ENCODE data around the gene NUDT4.
"Not testable (repeated sequence)": the region's sequence is repeated elsewhere in the genome, so short reads cannot be mapped to it uniquely, and the experiment has no call there.

NUDT4 gene

DNA sequence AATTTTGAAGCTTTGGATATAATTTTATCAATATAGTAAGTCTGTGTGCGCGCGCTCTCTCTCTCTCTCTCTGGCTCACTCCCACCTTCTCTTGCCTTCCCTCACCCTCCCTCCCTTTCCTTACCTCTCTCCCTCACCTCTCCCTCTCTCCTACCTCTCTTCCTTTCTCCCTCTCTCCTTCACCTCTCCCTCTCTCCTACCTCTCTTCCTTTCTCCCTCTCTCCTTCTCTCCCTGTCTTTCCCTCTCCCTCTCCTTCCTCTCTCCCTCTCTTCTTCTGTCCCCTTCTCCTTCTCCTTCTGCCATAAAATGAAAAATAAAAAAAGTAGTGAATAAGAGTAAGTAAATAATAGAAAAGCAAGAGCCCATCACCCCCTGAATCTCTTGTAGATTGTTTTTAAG is 9.0 kb upstream of the NUDT4 start:
- no peak for DNase-seq

GRCh38 chr12:93369505-93369904 is 8.2 kb upstream of the NUDT4 start:
- no peak for DNase-seq

DNA sequence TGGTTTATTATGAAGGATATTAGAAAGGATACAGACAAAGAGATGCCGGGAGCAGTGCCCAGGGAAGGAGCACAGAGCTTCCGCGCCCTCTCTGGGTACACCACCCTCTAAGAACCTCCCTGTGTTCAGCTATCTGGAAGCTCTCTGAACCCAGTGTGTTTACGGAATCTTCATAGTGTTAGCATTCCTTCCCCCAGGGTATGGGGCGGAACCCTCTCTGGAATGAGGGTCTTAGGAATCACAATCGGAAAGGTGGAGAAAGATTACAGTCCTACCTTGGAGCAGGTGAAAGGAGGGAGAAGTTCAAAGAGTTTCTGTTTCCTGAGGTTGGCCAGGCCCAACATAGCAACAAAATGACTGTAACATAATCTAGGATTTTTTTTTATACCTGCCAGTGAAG is 6.8 kb upstream of the NUDT4 start:
- no peak for DNase-seq

DNA sequence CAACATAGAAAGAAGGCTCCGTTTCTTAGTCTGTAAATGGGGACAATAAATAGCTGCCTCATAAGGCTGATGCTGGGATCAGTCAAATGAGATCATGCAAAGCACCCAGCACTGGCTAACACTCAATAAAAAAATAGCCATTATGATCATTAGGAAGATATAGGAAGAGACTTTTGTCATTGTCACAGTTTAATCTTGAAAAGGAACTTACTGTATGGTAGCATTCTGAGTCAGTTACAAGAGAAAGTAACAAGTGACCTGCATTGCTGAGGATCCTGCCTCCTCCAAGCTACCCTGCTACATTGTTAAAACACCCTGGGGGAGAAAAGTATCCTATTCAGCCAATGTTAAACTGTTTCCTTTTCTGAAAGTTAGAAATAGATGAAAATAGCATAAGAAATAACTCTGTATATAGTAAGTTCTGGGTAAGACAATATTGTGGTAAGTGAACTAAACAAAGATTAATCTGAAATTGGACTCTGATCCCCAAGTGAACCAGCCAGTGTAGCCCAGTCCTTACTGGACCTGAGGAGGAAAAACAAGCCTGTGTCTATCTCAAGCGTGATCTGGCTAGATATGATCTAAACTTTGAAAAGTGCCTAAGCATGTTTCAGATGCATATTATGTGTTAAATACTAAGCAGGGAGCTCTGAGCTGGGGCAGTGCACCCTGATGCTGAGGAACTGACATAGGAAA is 3.6 kb upstream of the NUDT4 start:
- DNase-seq: no peak

- DNase-seq: no peak
Observed at GRCh38 chr12:93375906-93376305, 1.8 kb upstream of the NUDT4 start.

GRCh38 chr12:93376436-93377251 is 1.1 kb upstream of the NUDT4 start:
- DNase-seq: no peak

DNA sequence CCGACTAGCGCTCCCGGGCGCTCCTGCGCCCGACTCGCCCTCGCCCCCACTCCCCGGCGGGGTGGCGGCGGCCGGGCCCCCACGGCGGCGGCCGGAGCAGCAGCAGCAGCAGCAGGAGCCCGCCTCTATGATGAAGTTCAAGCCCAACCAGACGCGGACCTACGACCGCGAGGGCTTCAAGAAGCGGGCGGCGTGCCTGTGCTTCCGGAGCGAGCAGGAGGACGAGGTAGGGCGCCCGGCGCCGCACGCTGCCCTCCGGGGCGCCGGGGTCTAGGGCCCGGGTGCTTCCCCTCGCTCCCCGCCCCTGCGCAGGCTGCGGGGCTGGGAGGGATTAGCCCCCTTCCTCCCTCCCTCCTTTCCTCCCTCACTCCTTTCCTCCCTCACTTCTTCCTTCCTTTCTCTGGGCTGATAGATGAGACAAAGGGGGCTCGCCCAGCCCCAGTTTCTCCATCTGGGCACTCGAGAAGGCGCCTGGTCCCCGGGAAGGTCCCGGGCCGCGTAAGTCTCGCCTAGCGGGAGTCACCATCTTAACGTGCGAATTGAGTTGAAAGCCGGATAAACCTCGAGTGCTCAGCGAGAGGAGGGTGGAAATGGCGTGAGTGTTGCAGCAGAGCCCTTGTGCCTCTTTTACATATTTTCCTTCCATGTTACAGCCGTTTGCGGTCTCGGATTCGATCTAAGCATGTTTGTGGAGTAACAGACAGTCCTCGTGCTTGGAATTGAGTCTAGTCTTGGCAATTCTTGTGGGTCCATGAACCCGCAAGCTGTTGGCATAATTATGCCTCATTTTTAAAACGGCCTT is 672 bp downstream of the NUDT4 start:
- DNase-seq: peak; percentile 33 to 51

DNA sequence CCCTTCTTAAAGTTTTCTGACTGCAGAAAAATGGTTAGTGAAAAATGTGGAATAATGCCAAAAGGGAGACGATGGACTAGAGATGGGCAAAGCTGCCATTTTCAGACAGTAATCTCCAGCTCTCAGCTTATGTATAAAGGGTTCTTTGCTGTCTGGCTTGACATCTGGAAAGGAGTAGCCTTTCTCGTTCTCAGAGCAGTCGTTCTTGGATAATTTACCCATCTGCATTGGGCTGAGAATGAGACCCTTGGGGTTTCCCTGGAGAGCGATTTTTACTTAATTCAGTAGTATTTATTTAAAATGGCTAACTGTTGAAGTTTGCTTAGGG is 1.2 kb downstream of the NUDT4 start:
- no peak for DNase-seq

- no peak for DNase-seq
Observed at GRCh38 chr12:93379326-93379980, 1.7 kb downstream of the NUDT4 start.

DNA sequence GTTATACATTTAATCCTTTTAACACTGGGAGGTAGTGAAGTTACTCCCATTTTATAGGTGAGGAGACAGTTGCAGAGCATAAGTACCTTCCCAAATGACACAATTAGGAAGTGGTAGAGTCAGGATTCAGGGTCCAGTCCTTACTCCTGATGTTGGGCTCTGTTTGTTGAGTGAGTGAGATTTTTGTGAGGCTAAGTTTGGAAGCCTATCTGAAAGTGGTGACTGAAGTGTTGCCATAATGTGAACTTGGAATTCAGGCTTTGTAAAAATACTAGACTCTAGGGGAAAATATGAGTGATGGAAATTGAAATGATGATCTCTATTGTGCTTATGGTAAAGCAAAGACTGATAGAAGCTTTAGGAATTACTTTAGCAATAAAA is 2.2 kb downstream of the NUDT4 start:
- DNase-seq: no peak

DNA sequence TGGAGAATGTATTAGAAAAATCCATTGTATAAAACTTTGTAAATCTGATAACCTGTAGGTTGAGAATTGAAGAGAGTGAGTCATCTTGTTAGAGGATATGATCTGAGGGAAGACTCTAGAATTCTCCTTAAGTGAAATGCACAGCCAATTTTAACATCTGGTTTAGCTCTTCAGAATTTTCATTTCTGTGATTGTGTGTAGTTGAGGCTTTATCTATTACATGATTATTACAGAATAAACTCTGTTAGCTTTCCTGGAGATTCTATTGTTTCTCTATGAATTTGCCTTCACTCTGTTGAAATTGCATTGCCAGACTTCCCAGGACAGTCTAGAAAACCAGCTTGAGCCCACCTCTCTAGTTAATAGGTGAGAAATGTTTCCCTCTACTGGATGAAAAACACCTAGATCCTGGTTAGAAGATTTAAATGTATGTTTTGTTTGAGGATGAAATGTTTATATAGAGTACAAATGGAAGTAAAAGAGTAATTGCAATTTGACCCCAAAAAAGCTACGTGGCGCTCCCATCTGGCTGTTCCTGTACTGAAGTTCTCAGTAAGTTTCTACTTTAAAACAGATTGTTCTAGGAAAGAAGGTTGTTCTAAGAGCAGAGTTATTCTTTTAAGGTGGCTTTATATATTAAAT is 2.9 kb downstream of the NUDT4 start:
- no peak for DNase-seq

DNA sequence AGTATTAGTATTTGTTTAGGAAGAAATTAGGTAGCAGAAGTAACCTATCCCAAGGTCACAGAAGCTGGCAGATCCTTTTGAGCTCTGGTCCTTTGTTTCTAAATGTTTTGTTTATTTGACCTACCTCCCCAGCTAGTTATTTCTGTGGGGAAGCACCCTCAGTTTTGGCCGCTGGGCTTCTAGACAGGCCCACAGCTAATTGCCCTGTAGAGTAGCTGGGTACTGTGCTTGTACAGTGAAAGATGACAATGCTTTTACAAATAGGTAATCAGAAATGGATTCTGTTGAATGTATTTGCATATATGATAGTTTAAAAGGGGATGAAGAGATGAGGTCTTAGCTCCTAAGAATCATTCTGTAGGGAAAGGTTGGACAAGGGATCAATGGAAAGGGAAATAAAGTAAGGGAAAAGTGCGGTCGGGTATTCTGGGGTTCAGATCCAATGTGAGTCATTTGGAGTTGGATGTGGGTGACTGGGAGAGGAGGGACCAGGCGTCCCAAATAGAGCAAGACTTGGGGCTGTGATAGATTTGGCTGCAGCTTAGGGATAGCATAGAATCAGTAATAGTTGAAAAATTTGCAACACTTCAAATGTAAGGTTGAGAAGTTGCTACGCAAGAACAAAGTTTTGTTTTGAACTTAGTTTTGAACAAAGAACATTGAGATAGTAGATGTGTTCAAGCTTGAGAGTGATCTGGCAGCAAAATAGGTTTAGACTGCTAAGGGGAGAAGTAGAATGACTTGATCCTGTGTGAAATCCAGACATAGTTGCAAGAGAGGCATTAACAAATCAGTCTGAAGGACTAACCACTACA is 3.6 kb downstream of the NUDT4 start:
- DNase-seq: no peak

DNA sequence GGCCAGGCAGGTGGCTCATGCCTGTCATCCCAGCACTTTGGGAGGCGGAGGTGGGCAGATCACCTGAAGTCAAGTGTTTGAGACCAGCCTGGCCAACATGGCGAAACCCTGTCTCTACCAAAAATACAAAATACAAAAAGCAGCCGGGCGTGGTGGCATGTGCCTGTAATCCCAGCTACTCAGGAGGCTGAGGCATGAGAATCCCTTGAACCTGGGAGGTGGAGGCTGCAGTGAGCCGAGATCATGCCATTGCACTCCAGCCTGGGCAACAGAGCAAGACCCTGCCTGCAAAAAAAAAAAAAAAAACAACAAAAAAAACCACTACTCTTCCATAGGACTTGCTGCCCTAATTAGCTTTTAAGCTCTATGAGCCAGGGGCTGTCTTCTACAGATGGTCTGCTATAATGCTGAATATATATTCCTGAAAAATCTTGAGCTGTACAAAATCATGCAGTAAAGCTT is 4.3 kb downstream of the NUDT4 start:
- DNase-seq: not testable (repeated sequence)

DNA sequence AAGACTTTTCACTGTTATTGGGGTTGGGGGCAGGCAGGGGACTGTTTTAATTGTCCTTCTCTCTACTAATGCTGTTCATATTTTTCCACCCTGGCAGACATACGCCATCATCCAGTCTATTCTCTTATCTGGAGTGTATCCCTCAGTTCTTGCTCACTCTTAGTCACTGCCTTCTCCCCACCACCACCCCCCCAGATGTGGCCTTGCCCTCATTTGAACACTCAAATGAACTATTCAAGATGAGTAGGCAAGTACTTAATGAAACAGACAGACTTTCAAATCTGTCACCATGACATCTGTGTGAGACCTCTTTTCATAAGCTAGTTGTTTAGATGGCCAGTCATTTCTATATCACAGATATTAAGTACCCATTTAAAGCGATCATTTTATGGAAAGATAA is 10.1 kb downstream of the NUDT4 start:
- DNase-seq: no peak

DNA sequence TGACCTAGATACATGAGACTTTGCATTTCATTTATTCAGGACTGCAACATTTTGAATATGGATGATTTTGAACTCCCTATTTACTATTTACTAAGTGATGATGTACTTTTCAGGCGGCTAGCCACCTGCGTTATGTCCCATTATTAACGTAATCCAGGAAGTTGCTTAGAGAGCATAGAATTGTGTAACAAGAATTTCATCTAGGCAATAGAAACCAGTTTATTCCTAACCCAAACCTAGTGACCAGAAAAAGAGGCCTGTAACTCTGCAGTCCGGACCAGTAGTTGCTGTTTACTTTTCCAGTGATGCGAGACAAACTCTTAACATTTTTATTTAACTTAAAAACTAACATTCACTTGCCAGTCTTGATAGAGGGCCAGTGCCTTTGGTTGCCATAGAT is 12.3 kb downstream of the NUDT4 start:
- DNase-seq: no peak

GRCh38 chr12:93390549-93391297 is 13.0 kb downstream of the NUDT4 start:
- DNase-seq: no peak

DNA sequence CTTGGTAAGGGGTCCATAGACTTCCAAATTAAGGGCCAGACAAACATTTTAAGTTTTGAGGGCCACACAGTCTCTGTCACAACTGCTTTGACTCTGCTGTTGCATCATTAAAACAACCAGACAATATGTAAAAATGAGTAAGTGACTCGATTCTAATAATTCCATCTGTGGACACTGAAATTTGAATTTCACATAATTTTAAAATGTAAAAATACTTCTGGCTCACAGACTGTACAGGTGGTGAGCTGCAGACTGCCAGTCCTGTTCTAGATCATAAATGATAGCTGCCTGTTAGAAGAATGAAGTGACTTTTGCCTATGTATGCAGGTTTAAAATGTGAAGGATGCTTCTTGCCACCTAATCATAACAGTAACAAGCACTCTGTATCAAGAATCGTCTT is 15.7 kb downstream of the NUDT4 start:
- no peak for DNase-seq

DNA sequence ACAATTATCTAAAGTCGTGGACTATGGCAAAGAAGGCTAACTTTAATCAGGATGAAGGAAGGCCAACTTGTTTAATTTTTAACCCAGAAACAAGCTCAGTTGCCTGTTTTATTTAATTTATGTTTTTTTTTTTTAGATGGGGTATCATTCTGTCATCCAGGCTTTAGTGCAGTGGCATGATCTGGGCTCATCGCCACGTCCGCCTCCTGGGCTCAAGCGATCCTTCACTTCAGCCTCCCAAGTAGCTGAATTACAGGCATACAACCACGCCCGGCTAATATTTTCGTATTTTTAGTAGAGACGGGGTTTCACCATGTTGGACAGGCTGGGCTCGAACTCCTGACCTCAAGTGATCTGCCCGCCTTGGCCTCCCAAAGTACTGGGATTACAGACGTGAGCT is 19.7 kb downstream of the NUDT4 start:
- DNase-seq: no peak

DNA sequence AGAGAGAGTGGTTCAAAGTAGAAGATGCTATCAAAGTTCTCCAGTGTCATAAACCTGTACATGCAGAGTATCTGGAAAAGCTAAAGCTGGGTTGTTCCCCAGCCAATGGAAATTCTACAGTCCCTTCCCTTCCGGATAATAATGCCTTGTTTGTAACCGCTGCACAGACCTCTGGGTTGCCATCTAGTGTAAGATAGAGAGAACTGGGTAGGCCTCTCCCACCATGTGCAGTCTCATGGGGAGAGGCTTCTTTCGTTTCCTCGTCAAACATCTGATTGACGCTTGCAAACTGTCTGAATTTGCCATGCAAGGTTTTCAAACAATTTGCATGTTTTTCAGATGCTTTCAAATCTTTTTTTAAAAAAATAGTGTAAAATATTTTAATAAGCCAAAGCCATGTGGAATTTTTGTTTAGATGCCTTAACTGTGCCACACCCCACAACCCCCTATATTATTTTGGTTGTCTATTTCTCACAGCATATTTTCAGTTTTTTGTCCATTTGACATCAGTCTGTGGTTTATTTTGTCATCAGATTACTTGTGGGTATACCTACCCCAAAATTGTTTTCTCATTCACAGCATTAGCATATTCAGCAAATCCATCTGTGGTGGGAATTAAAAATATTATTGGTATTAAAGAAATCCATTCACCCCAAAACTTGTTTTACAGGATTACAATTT is 21.6 kb downstream of the NUDT4 start:
- not testable (repeated sequence) for DNase-seq

Measured in bone marrow (tissue), 2 donors.